HG02970 (cell line): ENCODE measurements around the gene MCF2L.
"Not testable (repeated sequence)": the region's sequence is repeated elsewhere in the genome, so short reads cannot be mapped to it uniquely, and the experiment has no call there.

ENCODE experiments used
- ATAC-seq: cut with Tn5 transposase; IDR thresholded peaks from one replicate; pipeline ENCODE4 v1.9.1; 2021; ENCODE audit warnings: mild to moderate bottlenecking, moderate library complexity, moderate number of reproducible peaks; ENCODE audit not compliant: unreplicated experiment, low FRiP score

MCF2L gene

GRCh38 chr13:113089693-113090414 is 120.8 kb downstream of the MCF2L start:
- no peak for ATAC-seq

DNA sequence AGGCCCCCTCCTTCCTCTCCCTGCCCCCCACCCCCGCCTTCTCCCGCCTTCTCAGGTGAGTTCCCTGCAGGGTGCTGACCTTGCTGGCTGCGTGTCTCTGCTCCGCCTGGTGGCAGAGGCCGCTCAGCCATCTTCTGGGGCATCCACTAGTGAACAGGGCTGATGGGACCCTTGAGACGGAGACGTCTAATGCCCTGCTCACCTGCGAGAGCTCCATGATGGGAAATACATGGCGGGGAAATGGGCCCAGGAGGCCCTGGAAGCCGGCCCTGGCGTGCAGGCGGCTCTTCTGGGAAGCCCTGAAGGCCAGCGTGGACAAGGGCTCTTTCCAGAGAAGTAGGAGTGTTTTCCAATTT is 121.4 kb downstream of the MCF2L start:
- ATAC-seq: no peak

GRCh38 chr13:113090806-113091205 is 121.8 kb downstream of the MCF2L start:
- no peak for ATAC-seq

DNA sequence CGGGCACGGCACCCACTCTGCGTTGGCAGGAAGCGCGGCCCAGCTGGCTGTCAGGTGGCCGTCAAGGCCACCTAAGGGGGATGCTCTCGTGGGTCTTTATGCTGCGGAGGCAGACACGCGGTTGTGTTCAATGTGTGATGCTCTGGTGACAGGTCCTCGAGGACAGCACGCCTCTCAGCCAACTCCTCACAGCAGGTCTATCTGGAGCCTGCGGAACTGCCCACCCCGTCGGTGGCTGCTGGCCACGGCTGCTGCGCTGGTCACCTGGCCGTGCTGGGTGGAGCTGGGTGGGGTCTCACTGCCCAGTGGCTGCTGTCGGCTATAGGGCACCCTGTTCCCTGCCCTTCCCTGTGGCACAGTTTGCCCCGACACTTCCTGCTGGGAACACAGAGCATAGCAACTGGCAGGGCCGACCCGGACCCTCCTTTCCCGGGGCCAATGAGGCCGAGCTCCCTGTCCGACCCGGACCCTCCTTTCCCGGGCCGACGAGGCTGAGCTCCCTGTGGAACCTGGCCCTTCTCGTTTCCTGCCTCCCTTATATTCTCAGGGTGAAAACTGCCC is 122.3 kb downstream of the MCF2L start:
- ATAC-seq: no peak

DNA sequence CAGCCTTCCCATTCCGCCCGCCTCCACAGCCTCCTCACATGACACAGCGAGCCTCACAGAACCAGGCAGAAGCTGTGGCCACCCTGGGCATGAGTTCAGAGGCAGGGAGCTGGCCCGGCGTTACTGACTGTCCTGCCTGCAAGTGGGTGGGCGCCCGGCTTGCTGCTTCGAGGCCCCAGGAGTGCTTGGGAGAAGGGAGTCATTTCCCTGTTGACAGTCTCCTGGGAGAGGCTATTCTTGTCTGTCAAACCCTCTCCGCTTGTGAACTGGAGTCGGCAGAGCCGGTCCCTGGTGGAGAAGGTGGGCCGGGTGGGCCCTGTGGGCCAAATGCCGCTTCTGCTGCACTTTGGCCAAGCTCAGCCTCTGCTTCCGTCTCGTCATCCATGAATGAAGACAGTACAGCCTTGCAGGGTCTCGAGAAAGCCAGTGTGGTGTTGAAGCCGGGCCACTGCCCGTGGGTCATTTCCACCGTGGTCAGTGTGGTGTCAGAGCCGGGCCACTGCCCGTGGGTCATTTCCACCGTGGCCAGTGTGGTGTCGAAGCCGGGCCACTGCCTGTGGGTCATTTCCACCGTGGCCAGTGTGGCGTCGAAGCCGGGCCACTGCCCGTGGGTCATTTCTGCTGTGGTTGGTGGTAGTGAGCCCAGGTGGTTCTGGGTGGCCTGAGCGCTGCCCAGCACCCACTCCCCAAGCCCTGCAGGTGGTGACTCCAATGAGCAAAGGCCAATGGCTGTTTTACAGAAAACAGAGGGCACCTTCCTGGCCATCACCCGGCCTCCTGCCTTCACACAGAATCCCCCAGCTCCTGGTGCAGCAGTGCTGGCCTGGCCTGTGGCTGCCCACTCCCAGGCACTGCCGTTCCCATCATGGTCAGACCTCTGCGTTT is 123.1 kb downstream of the MCF2L start:
- ATAC-seq: no peak

DNA sequence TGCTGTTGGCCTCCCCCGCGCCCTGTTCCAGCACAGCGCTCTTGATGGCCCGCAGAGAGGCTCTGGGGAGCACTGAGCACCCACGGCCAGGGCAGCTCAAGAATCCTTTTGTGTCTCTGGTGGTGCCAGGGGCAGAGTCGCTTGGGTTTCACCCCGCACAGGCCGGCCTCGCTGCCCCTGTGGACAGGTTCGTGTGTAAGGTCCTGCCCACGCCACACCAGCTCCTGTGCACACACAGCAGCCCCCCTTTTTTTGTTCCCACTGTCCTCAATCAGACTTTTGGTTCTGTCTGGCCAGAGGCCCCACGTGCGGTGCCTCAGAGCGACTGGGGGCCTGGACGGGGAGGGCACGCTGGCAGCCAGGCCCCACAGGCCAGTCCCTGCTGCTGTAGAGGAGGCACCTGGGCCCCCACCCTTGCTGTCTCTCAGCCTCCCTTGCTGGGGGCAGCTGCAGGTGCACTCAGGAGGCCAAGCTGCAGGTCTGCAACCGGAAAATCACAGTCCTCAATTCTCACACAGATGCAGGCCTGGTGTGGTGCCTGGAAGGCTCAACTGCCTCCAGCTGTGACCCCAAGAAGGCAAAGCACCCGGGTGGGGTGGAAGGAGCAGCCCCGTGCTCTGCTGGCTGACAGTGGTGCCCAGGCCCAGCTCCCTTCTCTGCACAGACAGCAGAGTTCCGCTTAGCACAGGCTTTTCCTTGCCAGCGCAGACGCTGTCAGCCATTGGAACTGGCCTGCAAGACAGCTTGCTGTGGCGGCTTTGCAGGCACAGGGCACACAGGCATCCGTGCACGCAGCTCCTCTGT is 124.0 kb downstream of the MCF2L start:
- no peak for ATAC-seq

GRCh38 chr13:113093580-113094409 is 124.8 kb downstream of the MCF2L start:
- no peak for ATAC-seq

DNA sequence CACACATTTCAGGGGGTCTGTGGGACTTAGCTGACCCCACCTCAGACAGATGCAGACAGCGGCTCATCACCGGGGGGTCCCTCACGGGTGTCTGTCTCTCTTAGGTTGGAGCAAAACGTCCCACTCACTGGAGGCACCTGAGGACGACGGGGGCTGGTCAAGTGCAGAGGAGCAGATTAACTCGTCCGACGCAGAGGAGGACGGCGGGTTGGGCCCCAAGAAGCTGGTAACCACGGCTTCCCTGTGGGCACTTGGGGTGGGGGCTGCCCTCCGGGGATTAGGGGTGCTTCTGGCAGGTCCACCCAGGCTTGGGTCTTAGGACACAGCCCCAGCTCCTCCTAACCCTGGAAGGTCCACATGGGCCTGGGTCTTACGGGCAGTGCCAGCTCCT is 125.4 kb downstream of the MCF2L start:
- no peak for ATAC-seq

GRCh38 chr13:113095146-113096051 is 126.4 kb downstream of the MCF2L start:
- ATAC-seq: no peak

- no peak for ATAC-seq
Observed at GRCh38 chr13:113096052-113096744, 127.2 kb downstream of the MCF2L start.

DNA sequence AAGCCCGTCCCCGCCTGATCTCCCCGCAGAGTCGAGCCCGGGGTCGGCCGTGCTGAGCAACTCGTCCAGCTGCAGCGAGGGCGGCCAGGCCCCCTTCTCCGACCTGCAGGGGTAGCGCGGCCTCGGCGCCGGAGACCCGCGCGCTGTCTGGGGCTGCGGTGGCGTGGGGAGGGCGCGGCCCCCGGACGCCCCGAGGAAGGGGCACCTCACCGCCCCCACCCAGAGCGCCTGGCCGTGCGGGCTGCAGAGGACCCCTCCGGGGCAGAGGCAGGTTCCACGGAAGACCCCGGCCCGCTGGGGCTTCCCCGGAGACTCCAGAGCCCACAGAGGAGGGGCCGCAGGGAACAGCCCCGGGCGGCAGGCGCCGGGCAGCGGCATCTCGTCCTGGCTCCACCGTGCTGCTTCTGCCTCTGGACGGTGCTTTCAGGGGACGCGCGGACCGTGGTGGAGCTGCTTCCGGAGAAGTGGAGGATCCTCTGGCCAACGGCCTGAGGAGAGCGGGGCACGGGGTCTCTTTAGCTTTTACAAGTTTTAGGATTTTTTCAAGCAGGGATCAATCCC is 127.8 kb downstream of the MCF2L start:
- no peak for ATAC-seq

DNA sequence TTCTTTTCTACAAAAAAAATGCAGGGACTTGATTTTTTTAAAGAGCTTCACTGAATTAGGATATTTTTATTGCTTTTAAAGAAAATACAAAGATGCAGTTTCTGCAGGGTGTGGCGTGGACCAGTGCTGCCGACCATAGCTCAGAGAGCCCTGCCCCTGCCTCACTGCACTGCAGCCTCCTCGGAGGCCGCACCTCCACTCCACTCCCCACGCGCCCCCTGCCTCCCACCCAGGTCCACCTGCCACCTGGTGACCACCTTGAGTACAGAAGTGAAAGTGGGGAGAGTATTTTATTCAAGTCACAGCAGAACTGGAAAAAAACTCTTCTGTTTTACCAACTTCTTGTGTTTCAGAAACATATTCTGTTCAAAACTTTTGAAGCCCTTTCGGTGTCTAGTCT is 128.6 kb downstream of the MCF2L start:
- ATAC-seq: no peak

DNA sequence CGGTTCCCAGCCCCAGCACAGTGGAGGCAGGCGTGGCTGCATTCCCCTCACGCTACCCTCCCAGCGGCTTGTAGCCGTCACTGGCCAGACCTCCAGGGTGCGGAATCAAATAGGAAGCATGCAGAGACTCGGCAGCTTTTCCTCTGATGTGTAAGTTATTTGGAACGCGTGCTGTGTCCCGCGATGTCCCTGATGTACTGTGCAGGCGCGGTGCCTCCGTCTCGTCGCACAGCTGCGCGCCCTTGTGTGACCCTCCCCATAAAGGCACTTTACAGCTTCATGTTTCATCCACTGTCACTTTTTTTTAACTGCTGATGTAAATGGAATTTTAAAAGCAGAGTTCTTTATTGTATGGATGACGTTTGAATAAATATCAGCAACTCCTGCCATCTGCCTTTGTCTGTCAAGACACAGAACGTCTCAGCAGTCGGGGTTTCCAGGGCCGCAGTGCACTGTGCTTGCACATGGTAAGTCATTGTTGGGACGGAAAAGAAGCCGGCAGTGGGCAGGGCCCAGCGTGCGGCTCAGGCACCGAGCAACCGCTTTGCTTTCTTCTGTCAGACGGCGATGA is 129.2 kb downstream of the MCF2L start:
- no peak for ATAC-seq

DNA sequence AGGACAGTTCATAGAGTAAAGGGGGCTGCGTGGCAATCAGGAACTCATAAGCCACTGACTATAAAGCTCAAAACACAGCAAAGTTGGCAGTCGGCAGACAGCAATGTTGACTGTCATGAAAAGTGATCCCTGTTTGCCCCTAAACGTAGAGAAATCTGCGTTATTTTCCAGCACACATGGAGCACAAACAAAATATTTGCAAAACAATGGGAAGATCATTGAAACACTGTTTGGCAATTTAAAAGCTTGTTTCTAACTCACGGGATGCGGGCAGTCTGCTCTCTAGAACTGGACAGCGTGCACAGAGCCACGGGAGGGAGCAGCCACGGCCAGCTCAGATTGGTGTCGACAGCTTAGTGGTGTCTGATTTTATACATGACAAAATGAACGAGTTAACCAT is 130.1 kb downstream of the MCF2L start:
- ATAC-seq: no peak

DNA sequence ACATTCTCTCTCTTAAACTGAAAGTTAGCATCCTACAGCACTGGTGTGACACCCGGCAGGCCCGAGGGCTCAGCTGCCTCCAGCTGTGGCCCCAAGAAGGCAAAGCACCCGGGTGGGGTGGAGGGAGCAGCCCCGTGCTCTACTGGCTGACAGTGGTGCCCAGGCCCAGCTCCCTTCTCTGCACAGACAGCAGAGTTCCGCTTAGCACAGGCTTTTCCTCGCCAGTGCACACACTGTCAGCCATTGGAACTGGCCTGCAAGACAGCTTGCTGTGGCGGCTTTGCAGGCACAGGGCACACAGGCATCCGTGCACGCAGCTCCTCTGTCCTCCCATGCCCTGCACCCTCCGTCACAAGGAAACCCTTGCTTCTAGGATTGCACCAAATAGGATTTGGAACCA is 133.3 kb downstream of the MCF2L start:
- not testable (repeated sequence) for ATAC-seq

DNA sequence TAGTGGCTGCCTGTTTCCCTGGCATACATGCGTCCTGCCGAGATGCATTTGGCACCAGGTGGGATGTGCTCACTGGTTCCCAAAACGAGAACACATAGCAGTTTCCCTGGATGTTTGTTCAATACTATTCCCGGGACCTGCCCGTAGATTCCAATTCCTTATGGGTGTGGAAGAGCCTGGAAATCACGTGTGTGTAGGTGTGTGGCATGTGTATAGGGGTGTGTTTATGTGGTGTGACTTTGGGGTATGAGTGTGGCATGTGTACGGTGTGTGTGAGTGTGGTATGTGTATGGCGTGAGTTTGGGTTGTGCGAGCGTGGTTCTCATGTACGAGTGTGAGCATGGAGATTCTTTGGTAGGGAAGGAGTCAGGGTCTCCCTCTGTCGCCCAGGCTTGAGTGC is 133.7 kb downstream of the MCF2L start:
- ATAC-seq: no peak

DNA sequence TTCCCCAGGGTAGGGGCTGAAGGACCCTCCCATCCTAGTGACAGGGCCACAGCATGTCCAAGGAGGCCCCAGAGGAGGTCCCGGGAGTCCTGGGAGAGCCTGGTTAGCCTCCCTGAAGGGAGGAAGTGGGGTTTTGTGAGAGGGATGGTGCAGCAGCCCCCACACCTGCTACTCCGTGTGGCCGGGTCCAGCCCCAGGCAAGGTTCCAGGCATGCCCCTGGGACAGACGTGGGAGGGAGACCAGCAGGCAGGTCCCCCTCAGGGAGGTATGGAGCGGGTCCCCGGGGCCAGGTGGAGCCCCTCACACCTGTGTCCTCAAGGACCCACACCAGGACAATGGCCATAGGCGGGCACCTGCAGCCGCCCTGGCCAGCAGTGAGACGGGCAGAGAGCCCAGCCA is 134.6 kb downstream of the MCF2L start:
- no peak for ATAC-seq
